Measurements from ENCODE around the gene KLHL13.

DNA sequence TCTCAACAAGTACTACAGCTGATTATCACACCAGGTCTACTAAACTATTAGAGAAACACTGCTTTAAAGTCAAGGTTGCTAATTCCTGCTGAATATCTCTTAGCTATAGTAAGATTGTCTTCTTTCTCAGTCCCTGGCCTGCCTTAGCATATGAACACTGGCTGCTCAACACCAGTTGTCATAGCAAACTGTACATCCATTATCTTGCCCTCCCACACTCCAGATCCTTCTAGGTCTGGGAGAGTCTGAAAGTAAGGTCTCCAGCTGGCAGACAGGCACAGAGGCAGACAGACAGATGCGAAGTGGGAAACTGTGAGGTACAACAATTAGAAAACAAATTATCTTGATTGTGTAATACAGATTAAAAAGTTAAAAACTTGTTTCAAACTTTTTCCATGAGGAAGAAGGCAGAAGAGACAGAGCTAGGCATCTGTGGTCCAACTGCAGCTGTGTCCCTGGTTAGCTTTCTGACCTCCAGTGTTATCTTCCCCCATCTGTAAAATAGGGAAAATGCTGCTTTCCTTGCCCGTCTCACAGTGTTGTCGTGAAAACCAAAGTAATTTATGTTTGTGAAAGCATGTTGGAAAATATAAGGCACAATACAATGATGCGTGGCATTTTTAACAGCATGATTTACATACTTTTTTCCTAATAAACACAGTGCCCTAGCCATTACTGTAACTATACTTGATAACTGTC lies 133.8 kb downstream of the KLHL13 start:
- TF ChIP-seq CTCF (IDR thresholded peaks at IDR 0.05; ENCODE audit: insufficient read depth, low read depth, low read length): no peak
- no peak for TF ChIP-seq EZH2 (IDR thresholded peaks at IDR 0.05; ENCODE audit: insufficient read depth, low read length)
